NCI-H1092 (cell line): ENCODE measurements around the gene ADAMTS17.

Experiments
- DNase-seq: peaks from one replicate; lab custom pipeline; 2025; lab: John Stamatoyannopoulos, UW

Gene ADAMTS17

DNA sequence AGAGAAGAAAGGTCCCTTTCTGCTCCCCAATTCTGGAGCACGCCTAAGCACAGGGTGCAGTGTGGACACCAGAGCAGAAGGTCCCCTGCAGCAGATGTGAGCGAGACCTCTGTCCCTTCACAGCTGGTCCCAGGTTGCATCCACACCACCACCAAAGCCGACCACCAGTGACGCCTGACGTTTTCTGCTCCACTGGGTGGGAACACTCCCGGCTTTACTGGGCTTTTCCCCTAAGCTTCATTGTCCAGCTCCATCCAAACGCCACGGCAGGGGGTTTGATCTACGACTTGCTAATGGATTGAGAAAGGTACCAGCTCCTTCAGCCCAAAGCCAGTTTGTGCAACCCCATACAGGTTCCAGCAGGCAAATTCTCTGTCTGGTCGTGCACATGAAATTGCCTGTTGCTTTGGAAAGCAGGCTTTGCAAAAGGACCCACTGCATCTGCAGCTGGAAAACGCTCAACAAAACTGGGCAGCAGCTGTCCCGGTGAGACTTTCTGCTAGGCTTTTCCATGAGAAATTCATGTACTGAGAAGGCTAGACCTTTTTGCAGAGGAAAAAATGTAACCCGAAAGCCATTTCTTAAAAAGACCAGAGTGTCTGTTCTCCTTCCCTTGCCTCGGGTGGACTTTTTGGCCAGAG lies 31.1 kb downstream of the ADAMTS17 start:
- DNase-seq = no peak

DNA sequence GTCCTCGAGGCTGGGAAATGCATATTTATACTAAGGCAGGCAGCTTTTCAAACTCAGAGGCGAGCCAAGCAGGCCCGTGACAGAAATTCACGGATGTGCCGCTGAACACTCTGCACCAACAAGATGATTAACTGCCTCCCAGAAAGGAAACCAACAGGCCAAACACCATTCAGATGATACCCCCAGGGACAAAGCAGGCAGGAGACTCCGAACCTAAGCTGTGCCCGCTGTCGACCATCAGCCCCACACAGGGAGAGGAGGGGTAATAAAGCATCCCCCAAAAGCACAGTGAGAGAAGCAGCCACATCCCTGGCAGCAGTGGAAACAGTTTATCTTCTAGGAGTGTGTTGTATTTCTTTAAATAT lies 31.8 kb downstream of the ADAMTS17 start:
- no peak for DNase-seq

DNA sequence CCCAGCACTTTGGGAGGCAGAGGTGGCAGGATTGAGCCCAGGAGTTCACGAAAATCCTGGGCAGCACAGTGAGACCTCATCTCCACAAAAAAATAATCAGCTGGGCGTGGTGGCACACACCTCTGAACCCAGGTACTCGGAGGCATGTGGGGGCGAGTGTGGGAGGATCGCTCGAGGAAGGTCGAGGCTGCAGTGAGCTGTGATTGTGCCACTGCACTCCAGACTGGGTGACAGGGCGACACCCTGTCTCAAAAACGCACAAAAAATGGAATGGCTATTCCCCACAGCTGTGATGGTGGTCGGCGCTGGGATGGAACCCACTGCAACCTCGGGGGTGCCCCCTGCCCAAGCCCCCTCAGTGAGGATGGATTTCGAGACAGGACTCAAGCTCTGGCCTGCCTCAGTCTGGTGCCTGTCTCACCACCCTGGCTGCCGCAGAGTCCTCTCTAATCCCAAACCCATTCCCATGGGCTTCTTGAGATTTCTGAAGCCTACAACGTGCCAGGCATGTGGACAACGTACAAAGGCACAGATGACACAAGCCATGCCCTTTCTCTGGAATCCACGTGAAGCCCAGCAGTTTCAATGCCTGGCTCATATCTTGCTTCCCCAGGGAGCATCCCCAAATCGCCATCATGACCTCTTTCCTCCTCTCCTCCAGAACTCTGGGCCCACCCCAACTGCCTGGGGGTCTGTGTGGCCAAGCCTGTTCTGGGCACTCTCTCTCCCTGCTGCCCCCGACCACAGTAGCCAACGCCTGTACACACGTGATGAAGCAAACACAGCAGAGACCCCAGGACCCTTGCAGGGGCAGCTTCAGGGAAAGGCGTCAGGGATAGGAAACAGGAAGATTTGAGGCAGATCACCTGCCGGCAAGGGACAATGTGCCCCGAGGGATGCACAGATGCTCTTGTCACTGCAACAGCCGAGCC lies 32.4 kb downstream of the ADAMTS17 start:
- DNase-seq = no peak

DNA sequence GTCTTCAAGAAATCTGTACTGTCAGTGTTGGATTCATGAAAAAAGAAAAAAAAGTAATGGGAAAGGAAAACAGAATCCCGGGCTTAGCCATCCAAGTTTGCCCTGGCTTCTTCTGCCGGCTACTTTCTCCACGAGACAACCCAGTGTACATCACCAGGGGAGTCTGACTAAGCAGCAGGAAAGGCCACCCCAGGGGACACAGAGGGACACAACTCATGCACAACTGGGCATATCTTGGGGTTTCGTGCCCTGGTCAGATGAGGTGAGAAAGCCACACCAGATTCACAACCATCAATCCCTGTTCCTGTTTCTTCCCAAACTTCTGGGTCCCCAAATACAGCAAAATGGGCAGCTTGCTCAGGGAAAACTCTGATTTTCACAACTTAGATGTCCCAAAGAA lies 33.2 kb downstream of the ADAMTS17 start:
- DNase-seq = no peak

DNA sequence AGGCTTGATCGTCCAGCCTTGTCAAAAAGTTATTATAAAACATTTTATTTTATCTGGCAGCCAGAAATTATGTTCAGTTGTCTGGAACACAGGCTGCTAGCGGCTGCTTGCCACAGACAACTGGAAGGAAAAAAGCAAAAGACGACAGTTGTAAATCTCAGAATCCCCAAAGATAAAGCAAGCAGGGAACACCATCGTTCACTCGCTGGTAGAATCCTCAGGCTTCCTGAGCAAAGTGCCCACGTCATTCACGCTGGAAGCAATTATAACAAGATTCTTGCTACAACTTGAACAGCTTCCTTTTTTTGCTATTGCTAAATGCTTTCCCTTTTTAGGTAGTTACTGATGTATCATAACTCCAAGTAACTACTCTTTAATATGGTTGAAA lies 33.6 kb downstream of the ADAMTS17 start:
- no peak for DNase-seq

DNA sequence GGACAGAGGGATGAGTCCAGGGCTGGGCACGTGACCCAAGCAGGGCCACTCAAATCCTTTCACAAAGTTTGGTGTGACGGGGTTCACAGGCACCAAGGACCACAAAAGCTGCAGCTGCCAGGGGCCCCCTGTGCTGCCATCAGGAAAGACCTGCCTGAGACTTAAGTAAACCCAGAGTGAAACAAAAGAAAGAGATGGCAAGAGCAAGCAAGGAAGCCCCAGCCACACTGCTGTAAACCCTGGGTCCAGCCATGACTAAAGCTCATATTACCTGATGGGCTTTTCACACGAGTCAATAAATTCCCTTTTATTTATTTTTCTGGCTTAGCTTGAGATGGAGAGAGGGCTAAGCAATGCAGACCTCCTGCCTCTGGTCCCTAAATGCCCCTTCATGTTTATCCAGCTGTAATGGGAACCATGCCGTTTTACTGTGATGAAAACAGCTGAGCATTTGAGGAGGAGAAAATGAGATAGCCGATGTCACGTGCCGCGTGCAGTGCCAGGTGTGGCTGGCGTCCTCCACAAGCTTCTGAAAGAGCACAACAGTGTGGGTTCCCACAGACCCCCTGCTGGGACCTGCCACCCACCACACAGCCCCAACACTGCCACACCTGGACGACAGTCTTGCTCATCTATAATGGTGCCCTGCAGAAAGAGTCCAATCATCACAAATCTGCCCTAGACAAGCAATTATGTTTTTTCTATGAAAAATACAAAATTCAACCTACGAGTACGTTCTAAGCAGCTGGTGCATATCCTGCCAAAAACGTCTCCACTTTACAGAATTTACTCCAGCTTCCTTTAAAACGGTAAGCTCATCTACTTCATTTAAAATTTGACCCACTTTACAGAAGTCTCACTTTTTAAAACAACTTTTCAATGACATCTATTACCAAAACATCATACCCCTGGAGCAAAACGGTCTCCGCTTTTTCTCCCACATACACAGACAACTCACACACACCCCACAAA lies 34.2 kb downstream of the ADAMTS17 start:
- peak; percentile 84 for DNase-seq

DNA sequence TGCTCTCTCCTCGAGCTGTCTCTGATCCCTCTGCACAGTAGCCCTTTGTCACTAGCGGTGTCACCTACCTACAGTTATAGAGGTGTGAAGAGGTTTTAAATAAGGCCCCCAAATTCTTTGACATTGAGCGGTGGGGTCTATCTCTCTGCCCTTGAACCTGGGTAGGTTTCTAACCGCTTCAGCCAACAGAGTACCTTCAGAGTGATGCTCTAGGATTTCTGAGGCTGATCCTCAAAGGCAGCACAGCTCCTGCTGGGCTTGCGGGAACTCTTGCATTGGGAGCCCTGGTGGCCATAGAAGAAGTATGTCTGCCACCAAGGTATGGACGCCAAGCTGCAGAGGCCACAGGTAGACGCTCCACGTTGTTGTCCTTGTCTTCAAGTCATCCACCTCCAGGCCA lies 35.7 kb downstream of the ADAMTS17 start:
- DNase-seq = no peak

DNA sequence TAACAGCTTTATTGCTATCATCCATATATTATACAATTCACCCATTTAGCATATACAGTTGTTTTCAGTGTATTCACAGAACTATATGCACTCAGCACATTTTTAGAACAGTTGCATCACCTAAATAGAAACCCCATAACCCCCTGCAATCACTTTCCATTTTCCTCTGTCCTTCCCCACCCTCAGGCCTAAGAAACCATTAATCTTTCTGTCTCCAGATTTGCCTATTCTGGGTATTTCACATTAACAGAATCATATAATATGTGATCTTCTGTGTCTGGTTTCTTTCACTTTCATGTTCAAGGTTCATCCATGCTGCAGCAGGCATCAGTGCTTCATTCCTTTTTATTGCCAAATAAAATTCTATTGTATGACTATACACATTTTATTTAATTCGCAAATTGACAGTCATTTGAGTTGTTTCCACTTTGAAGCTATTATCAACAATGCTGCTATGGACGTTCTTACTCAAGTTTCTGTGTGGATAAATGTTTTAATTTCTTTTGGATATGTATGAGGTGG lies 39.8 kb downstream of the ADAMTS17 start:
- DNase-seq = no peak

DNA sequence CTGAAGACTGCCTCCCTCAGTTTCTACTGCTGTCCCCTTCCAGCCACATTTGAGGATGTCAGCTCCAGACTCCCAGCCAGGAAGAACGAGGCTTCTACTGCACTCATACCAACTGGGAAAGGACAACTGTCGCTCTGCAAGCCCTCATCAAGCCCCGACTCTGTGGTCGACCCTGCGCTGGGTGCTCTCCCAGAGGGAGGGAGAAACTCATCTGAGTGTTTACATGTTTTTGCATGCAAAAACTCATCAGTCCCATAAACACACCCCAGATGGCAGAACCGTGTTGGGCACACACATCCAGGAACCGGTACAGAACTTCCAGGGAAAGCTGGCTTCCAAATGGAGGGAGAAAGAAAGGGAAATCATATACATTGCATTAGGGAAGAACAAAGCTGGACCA lies 43.5 kb downstream of the ADAMTS17 start:
- no peak for DNase-seq

DNA sequence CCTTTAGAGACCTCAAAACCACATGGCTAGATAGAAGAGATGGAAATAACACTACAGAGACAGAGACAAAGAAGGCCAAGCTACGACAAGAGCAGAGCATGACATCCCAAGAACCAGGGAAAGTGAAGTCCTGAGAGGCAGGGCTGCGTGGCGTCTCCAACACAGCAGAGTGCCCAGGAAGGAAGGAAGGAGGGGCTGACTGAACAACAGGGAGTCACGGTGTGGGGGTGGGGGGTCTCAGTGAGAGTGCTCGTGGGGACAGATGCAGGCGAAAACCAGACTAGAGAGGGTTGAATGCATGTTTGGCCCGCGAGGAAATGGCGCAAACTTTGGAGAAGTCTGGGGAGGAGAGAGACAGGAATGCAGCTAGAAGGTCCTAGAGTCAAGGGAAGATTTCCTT lies 44.0 kb downstream of the ADAMTS17 start:
- DNase-seq = no peak

DNA sequence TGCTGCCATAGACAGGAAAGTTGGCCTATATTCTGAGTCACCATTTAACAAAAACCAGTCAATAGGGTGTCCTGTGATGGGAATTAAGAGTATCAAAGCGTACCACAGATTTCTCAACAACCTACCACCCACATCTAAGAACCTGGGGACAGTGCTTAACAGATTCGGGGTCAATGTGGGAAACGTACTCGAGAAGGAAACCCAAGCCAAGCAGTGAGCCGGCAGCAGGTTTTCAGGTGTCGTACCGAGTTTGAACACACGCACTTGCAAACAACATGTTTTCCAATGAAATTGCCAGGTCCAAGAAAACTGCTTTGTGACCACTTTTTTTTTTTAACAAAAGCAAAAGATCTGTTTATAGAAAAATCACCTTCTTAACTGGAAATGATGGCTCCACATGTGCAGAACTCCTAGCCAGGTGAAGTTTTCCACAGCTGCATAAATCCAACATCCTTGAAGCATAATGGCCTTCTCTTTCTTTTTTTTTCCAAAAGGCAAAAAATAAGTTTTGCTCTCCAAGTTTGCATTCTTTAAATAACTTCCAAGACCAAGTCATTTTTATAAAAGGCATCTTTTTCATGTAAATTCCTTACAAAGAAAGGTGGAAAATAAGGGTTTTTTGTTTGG lies 45.7 kb downstream of the ADAMTS17 start:
- DNase-seq = no peak

DNA sequence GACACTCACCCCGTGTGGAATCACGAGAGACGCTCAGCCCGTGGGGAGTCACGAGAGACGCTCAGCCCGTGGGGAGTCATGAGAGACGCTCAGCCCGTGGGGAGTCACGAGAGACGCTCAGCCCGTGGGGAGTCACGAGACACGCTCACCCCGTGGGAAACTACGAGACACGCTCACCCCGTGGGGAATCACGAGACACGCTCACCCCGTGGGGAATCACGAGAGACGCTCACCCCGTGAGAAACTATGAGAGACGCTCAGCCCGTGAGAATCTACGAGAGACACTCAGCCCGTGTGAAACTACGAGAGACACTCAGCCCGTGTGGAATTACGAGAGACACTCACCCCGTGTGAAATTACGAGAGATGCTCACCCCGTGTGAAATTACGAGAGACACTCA lies 49.8 kb downstream of the ADAMTS17 start:
- no peak for DNase-seq

DNA sequence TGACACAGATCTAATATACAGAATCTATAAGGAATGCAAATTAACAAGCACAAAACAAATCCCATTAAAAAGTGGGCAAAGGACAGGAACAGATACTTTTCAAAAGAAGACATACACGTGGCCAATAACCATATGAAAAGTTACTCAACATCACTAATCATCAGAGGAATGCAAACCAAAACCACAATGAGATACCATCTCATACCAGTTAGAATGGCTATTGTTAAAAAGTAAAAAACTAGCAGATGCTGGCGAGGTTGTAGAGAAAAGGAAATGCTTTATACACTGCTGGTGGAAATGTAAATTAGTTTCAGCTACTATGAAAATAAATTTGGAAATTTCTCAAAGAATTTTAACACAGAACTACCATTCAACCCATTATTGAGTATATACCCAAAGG lies 50.7 kb downstream of the ADAMTS17 start:
- no peak for DNase-seq

DNA sequence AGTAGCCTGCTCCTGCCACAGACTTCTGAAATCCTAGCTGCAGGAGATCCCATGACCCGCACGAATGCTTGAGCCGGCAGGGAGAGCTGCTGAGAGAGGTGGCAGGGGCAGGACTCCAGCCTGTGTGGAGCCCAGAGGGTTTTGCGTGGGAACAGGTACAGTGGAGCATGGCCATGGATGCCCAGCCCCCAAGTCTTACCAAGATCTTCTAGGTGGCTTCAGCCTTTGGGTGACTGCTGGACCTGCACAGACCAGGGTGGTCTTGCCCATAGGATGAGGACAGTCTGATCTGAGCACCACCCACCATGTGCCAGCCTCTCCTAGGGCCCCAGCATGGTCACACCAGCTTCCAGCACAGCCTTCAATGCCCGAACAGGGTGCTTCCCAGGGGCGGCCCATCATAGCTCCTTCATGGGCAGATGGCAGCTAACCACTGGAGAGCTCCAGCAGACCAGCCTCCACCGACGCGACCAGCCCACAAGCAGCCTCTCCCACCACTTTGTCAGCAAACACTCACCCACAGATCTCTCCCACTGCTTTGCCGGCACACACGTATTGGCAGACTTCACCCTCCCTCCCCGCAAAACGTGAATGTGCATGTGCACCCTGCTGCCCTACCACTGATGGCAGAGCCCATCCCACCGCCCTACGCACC lies 56.0 kb downstream of the ADAMTS17 start:
- no peak for DNase-seq

DNA sequence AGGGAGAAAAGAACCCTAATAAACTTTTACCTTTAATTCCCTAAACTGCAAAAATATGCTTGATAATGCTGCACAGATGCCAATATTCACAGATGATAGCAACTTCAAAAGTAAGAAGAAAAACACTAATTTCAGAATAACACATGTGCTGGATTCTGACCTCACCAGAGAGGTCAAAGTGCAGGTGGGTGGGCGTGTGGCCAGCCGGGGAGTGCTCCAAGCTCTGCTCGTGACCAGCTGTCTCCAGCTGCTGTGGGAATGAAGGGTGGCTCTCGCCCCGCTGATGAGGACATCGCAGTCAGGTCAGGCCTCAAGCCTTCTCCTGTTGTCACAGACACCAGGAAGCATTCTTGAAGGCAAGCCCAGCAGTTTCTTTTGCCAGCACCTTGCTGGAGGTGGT lies 57.1 kb downstream of the ADAMTS17 start:
- DNase-seq = no peak

DNA sequence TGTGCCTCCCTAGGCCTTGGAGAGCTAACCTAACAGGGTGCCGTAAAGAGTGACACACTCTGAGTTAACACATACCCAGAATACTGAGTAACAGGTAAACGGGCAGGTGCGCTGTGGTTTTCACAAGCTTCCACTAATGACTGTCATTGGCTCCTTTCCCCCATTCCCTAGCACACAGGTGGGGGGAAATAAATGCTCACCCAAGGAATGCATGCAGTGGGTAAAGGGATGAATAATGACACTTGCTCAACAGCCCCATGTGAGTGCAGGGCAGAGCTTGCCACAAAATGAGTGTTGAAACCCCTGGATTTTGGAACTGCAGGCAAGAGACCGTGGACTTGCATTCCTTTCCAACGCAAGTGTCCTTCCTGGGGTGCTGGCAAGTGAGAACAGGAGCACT lies 57.6 kb downstream of the ADAMTS17 start:
- no peak for DNase-seq

DNA sequence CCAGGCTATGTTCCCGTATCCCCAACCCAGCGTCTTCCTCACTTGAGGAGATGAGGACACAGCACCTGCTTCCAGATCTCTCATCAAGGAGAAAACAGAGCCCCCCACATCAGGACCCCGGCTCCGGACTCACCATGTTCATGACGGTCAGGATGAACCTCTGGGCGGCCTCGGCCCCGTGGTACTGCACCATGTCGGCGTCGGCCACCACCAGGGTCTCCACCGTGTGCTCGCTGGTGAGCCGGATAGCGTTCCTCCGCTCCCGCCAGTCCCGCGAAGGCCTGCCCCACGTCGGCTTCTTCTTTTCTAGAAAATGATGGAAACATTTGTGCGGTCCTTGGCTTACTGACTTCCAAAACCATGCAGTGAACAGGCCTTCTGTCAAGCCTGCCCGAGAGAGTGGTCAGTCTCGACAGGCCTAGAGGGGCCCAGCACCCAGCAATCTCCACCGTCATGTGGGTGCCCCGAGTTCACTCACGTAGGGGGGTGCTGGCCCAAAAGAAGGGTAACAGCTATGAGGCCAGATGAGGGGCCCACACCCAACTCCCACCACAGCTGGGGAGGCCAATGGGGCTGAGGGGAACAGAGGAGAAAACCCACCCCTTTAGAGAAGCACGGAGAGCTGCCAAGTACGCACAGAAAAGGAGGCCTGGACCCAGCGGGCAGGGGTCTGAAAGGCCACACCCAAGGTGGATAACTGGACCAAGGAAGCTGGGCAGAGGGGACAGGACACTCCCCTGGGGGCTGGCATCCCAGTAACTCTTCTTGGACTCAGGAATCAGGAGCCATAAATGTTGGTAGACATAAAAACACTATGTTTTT lies 60.5 kb downstream of the ADAMTS17 start:
- no peak for DNase-seq

DNA sequence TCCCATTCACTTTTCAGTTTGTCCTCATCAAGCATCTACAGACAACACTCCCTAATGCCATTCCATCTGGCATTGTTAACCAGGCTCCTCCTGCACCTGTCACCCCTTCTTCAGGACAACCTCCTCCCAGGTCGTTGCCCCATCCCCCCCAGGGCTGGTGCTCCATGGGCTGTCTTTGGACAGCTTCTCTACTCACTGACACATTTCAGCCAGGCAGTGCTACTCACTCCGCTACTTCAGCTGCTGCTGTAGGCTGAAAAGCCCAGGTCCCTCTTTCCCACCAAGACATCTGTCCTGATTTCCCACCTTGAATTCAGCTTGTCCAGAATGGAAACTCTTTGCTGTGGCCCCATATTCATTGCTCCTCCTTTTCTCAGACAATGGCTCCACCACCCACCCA lies 61.9 kb downstream of the ADAMTS17 start:
- DNase-seq = no peak

DNA sequence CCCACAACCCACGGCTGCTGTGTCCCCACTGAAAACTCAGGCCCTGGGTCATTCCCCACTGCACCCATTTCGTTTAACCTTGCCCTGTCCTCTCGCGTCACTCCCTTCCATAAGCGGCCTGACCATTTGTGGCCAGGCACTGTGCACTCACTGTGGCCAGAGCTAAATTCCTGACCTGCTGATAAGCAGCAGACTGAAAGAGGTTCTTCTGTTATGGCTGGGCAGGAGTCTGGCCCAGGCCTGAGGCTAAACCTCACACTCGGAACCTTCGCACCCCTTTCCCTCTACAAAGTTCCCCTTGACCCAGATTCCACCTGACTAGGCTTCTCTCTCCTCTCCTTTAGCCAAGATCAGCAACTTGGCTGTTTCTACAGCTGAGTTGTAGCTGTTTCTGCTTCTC lies 62.3 kb downstream of the ADAMTS17 start:
- no peak for DNase-seq

DNA sequence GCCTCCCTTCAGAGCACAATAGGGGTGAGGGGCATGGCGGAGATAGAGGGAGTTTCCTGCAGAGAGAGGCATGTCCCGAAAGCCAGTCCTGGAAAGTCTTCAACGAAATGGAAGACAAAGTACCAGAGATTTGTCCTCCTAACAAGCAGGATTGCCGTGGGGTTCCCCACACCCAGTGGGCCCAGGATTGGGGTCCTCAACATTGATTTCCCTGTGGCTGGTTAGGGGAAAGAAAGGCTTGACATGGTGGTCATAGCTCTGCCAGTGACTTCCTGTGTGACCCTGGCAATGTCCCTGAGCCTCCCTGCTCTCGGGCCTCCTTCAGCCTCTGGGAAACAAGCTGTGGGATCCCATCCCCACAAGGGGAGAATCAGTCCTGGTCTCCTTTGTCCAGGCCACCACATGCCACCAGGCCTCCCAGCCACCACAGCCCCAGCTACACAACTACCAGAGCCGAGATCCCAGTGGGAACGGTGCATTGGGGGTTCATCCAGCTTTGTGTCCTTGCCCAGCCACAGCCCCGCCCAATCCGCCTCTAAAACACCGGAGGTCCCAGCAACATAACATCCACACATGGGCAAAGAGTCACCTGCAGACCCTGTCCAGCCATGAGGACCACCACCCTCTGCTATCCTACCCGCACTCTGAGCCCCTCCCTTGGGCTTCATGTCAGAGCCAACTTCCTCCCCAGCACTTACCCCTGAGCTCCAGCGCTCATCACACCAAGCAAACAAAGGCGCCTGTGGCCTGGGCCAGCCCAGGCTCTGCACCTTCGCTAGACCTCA lies 63.0 kb downstream of the ADAMTS17 start:
- no peak for DNase-seq
